Omental fat pad (tissue), 4 donors: Measurements from ENCODE around the gene COX19. TPM values are rescaled to one million over a fixed set of nuclear protein-coding genes. Genes with fewer than 3 reads are reported as not detected.
A peak's percentile ranks its signal among the peaks of the same experiment; 100 is the strongest.

Source experiments
- ATAC-seq: fragments of 150-250 bp; one replicate; pipeline ENCODE4 v1.9.1; 2016; ENCODE audit warnings: mild to moderate bottlenecking, moderate library complexity; ENCODE audit not compliant: low FRiP score
- DNase-seq: peaks from one replicate; pipeline ENCODE4 v3.0.0-alpha.2; 2019; ENCODE audit warnings: low spot score
- total RNA-seq, 4 donors: library from RNA; depleted of rRNA; stranded (reverse); fragments of >200 nt; gene quantifications; one replicate each; pipeline ENCODE4 v1.1.0, GENCODE V29; 2016
- TF ChIP-seq, protein P1 (sequence below), 3 donors: fragments of 450-650 bp; IDR thresholded peaks; one replicate each; pipeline ENCODE4 v1.5.1; 2016 to 2017; ENCODE audit warnings: antibody characterized with exemption in 3 of 3, mild to moderate bottlenecking in 3 of 3, moderate library complexity in 2 of 3

The COX19 gene
- total RNA-seq, 4 donors from 2014 or later = 8.1 to 16.9 (median 10.0) TPM

DNA sequence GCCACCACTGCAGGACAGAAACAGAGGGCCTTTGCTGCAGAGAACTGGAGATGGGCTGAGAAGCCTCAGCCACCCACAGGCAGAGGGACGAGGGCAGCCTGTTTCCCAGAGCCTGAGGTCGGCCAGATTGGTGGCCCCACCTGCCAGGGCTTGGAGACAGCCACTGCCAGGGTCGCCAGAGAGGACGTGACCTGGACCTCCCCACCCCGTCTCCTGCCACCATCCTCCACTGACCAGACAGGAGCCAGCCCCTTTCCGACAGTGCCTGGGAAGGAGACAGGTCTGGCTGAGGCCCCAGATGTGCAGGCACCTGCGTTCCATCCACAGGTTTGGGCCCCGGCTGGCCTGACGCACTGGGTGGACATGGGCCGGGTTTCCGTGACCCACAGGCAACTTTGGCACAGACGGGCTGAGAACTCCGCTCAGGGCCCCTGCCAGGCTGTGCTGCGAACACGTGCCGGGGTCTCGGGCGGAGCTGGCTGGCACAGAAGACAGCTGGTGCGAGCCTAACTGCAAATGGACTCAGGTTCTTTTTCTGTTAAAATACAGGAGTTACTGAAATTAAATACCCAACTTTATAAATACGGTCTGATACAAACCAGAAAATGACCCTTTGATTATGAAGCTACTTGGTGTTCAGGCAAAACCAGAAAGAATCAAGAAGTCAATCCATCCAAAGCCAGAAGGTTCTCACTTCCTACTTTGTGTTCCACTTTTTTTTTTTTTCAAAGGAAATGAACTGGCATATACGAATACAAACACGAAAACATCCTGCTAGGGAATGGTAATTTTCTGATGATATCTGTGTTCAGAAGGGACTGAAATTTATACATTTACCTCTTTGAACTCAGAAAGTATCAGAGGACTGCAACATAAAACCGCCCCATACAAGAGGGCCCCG, 6.9 kb downstream of the COX19 start:
- no peak for ATAC-seq

DNA sequence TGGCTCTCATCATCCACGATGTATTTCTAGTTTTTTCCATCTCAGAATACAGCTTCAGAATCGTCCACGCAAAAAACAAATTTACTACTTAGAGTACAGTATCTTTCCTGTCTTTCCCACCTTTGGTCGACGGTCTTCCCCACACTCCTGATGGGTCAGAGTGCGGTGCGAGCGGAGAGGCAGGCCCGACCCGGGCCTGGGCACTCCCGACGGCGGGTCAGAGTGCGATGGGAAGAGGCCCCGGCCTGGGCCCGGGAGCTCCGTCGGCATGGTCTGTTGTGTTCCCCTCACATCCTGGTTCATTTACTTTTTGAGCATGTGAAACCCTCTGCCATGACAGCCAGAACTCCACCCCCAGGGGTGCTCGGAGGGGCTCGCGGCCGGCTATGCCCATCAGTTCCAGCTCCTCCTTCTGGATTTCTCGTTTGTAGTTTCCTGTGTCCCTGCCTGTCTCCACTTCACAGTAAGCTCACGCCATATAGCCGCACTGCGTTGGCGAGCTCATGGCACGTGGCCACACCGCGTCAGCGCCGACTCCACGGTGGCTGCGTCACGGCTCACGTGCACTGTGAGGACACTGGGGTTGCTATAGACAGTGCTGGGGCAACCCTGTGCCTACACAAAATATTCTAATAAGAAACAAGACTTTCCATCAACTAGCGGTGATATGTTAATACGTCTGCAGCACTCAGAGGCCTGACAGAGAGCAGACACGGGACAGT, 7.8 kb downstream of the COX19 start:
- DNase-seq (no peak), ATAC-seq (no peak)

More for the DNA sequence above, 6.9 kb downstream of the COX19 start:
- TF ChIP-seq, protein P1, sequence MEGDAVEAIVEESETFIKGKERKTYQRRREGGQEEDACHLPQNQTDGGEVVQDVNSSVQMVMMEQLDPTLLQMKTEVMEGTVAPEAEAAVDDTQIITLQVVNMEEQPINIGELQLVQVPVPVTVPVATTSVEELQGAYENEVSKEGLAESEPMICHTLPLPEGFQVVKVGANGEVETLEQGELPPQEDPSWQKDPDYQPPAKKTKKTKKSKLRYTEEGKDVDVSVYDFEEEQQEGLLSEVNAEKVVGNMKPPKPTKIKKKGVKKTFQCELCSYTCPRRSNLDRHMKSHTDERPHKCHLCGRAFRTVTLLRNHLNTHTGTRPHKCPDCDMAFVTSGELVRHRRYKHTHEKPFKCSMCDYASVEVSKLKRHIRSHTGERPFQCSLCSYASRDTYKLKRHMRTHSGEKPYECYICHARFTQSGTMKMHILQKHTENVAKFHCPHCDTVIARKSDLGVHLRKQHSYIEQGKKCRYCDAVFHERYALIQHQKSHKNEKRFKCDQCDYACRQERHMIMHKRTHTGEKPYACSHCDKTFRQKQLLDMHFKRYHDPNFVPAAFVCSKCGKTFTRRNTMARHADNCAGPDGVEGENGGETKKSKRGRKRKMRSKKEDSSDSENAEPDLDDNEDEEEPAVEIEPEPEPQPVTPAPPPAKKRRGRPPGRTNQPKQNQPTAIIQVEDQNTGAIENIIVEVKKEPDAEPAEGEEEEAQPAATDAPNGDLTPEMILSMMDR (IDR thresholded peaks at IDR 0.05) = no peak
- no peak for DNase-seq

DNA sequence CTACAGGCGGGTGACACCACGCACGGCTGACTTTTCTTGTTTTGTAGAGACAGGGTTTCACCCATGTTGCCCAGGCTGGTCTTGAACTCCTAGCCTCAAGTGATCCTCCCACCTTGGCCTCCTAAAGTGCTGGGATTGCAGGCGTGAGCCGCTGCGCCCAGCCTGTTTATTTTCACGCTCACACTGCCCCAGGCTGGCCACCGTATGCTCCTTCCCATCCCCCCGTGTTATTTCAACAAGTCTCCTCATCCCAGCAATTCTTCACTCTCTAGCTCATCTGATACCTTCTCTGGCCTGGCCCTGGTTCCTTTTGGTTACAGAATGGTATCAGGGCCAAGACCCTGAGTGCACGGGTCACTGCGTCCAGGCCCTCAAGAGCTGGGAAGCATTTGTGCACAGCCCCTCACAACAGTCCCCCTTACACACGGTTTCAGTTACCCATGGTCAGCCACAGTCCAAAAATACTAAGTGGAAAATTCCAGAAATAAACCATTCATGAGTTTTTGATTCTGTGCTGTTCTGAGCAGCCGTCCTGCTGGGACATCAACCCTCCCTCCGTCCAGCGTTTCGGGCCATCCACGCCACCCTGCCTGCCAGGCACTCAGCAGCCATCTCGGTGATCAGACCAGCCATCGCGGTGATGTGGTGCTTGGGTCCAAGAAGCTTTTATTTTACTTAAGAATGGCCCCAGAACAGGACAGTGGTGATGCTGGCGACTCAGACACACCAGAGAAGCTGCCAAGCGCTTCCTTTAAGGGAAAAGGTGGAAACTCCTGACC, 8.9 kb downstream of the COX19 start:
- DNase-seq (no peak), ATAC-seq (no peak)
- TF ChIP-seq, protein P1 (IDR thresholded peaks at IDR 0.05) = no peak

More for the DNA sequence above, 7.8 kb downstream of the COX19 start:
- TF ChIP-seq, protein P1 (IDR thresholded peaks at IDR 0.05) = no peak

DNA sequence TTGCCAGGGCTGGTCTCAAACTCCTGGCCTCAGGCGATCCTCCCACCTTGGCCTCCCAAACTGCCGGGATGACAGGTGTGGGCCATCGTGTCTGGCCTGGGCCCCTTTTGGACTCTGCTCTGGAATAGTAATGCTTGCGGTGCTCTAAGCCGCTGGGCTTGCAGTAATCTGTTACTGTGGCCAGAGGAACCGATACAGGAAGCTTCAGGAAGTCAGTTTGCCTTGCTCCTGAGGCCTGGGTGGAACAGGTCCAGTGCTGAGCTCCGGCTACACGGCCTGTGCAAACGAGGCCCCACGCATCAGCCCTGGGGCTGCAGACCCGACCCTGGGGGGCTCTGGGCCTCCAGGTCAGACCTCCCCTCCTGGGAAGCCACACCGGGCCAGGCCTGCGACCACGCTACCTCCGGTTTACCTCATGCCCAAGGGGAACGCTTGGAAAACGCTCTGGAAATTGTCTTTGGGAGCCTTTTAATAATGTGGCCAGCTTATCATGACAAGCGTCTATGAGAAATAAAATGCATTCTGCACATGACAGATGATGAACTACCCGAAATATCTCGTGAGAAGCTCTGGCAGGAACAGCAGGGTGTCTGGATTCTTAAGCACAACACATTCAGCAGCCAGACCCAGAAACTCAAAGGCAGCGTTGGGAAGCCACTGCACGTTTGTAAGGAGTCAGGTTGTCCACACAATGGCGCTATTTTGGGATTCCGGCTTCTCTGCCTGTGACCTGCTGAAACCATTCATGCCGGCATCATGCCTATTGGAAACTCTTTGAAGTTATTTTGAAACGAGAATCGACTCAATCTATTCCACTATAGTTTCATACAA, 10.7 kb downstream of the COX19 start:
- DNase-seq (no peak), ATAC-seq (peak; percentile 41)
- TF ChIP-seq, protein P1 (IDR thresholded peaks at IDR 0.05) = no peak

DNA sequence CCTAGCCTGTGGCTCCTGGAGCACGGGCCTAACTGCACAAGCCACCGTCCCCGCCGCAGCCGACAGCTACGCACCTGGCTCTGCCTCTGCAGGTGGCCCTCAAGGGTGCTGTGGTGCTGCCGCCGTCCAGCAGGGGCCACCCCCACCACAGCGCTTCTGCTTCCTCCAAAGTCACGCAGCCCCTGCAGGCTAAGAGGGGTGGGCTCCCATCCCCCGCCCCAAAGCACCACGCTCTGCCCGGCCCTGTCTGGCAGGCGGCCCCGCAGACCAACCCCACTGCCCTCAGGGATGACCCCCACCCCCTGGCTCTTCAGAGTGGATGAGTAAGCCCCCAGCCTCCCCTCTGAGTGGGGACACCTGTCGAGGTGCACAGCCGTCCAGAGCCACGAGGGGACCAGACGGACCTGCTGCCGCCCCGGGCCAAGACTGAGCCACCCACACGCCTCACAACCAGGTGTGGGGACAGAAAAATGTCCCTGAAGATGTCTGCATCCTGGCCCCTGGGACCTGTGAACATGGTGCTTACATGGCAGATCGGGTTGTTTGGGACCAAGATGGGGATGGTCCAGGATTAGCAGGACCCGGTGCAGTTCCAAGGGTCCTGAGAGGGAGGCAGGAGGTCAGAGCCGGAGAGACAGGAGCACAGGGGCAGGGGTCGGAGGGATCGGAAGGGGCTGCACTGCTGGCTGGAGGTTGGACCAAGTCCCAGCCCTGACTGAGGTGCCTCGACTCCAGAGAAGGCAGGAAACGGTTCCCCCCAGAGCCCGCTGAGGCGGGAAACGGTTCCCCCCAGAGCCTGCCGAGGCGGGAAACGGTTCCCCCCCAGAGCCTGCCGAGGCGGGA, 11.9 kb downstream of the COX19 start:
- ATAC-seq (no peak), DNase-seq (no peak)
- TF ChIP-seq, protein P1 (IDR thresholded peaks at IDR 0.05) = no peak
